Stimulated activated CD8-positive, alpha-beta memory T cell treated with anti-CD3 and anti-CD28 coated beads, Interleukin-12 subunit alpha, Interleukin-12 subunit beta, amount 100 ng/mL, for 4 hours (primary cell): ENCODE measurements around the gene TRAF7.
"Not testable (repeated sequence)": the region's sequence is repeated elsewhere in the genome, so short reads cannot be mapped to it uniquely, and the experiment has no call there.

Source experiments
- DNase-seq: peaks from one replicate; pipeline ENCODE4 v3.0.0-alpha.2; 2020; ENCODE audit warnings: low read depth

Gene TRAF7

GRCh38 chr16:2122429-2122828 is 33.2 kb upstream of the TRAF7 start:
- no peak for DNase-seq

- DNase-seq = not testable (repeated sequence)
Observed at GRCh38 chr16:2122934-2123683, 32.5 kb upstream of the TRAF7 start.

GRCh38 chr16:2123706-2124376 is 31.7 kb upstream of the TRAF7 start:
- not testable (repeated sequence) for DNase-seq

- DNase-seq = not testable (repeated sequence)
Observed at GRCh38 chr16:2124377-2124693, 31.2 kb upstream of the TRAF7 start.

GRCh38 chr16:2124694-2125444 is 30.7 kb upstream of the TRAF7 start:
- DNase-seq = not testable (repeated sequence)

- DNase-seq = not testable (repeated sequence)
Observed at GRCh38 chr16:2125609-2126008, 30.0 kb upstream of the TRAF7 start.

- not testable (repeated sequence) for DNase-seq
Observed at GRCh38 chr16:2126161-2126743, 29.3 kb upstream of the TRAF7 start.

- not testable (repeated sequence) for DNase-seq
Observed at GRCh38 chr16:2126928-2127556, 28.5 kb upstream of the TRAF7 start.

- not testable (repeated sequence) for DNase-seq
Observed at GRCh38 chr16:2127630-2128280, 27.8 kb upstream of the TRAF7 start.

- DNase-seq = not testable (repeated sequence)
Observed at GRCh38 chr16:2129251-2129650, 26.3 kb upstream of the TRAF7 start.

- not testable (repeated sequence) for DNase-seq
Observed at GRCh38 chr16:2129890-2130447, 25.6 kb upstream of the TRAF7 start.

- DNase-seq = not testable (repeated sequence)
Observed at GRCh38 chr16:2133797-2134196, 21.8 kb upstream of the TRAF7 start.

GRCh38 chr16:2135071-2135470 is 20.5 kb upstream of the TRAF7 start:
- not testable (repeated sequence) for DNase-seq

- peak; percentile 98 for DNase-seq
Observed at GRCh38 chr16:2135770-2136490, 19.7 kb upstream of the TRAF7 start, which contains the start of gene PKD1. Gene PKD1, minus strand, starts transcription at chr16:2135898. Its CDS starts 209 bp downstream, at chr16:2135689.

- DNase-seq = no peak
Observed at GRCh38 chr16:2142942-2143877, 12.4 kb upstream of the TRAF7 start.

GRCh38 chr16:2143878-2144485 is 11.6 kb upstream of the TRAF7 start:
- DNase-seq = no peak

- no peak for DNase-seq
Observed at GRCh38 chr16:2145843-2146242, 9.7 kb upstream of the TRAF7 start.

- no peak for DNase-seq
Observed at GRCh38 chr16:2147378-2147777, 8.2 kb upstream of the TRAF7 start.
